GM21723 (cell line): ENCODE data around the gene ARFGEF2.
"Not testable (repeated sequence)": the region's sequence is repeated elsewhere in the genome, so short reads cannot be mapped to it uniquely, and the experiment has no call there.

Experiments
- ATAC-seq: cut with Tn5 transposase; IDR thresholded peaks from one replicate; pipeline ENCODE4 v1.9.1; 2021; ENCODE audit warnings: mild to moderate bottlenecking, moderate library complexity; ENCODE audit not compliant: unreplicated experiment

Gene ARFGEF2

DNA sequence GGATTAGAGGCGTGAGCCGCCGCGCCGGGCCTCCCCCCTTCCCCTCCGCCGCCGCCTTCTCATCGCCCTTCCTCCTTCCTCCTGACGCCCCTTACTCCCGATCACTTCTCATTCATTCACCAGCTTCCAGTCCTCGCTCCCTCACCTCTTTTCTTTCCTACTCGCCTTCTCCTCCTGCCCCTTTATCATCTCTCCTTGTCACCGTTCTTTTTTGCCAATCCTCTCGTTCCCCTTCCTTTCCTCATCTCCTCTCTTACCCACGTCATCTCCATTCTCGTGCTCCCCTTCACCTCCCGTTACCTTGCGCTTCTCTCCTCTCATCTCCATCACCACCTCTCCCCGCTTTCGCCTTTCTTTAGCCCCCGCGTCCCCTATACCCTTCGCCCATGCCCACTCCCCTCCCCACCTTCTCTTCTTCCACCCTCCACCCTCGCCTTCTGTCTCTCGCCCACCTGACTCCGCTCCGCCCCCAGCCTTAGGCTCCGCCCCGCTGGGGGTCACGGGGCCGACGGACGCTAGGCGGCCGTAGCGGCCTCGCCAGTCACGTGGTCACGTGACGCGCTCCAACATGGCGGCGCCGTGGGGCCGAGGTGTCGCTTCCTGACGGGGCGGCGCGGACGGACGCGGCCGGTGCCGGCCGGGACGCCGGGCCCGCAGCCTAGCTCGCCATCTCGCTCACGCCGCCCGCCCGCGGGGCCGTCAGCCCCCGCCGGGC, at the start of gene ARFGEF2:
Gene ARFGEF2 (plus strand): TSS at position 544 of the 715 bp plus-strand sequence. CDS start 179 bp downstream, outside the sequence.
- ATAC-seq: peak; percentile 71

GRCh38 chr20:48875233-48875913, 46.1 kb upstream of the ARFGEF2 start:
- ATAC-seq: no peak

DNA sequence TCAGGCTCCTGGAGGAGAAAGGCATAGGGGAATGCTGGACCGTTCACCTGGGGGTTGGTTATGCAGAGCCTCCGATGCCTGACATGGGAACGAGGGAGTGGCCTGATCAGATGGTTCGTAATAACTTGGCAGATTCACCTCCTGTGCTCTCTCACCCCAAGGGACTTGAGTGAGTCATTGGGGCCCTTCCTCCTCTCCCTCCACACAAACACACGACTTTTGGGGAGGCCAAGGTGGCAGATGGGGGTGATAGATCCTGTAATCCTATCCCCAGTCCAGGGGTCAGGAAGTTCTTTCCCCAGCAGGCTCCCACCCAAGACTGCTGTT, 45.6 kb upstream of the ARFGEF2 start:
- no peak for ATAC-seq

- ATAC-seq: no peak
These were observed 44.2 kb upstream of the ARFGEF2 start for GRCh38 chr20:48877304-48877703.

DNA sequence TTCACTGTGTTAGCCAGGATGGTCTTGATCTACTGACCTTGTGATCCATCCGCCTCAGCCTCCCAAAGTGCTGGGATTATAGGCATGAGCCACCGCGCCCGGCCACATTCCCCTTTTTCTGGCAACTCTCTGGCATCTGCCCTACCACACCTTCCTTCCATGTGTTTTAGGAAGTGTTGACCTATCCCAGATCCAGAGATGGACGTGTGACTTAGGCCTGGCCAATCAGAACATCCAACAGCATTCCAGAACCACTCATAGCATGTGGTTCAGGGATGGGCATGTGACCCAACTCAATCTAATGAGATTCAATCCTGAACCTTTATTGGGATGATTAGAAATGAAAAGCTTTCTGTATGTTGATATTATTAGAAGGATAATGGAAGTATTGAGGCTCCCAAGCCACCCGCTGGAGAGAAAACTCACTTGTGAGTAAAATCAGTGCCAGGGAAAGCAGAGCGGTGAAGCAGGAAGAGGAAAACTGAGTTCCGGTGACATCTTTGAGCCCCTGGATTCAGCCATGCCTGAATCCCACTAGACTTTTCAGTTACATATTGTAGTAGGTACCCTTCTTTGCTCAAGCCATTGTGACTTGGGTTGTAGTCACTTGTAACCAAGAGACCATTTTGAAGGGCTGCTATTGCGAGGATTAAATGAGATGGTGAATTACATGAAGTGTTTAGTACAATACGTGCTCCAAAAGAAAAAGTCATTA, 42.8 kb upstream of the ARFGEF2 start:
- no peak for ATAC-seq

DNA sequence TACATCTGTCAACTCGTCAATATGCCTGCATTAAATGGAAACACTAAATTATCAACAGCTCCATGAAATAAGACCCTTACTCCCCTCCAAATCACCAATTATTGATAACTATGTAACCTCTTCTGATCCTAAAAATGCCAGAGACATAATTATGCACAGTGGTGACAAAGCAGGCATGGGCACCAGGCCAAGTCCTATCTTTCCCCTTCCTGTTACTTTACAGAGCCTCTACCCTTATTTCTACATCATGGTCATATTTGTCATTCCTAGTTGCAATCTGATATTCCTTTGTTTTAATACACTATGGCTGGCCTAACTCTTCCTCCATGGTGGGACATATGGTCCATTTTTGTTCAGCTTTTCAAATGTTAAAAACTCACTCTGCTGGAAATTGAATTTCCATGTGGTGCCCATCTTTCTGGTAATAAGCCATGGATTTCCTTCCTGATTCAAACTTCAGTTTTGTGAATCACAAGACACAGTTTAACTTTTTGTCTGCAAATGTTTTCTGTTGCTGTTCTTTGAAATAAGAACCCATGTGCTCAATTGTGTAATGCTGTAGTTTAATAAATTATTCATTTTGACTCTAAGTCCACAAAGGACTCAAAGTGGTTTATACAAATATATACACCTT, 41.8 kb upstream of the ARFGEF2 start:
- ATAC-seq: no peak

DNA sequence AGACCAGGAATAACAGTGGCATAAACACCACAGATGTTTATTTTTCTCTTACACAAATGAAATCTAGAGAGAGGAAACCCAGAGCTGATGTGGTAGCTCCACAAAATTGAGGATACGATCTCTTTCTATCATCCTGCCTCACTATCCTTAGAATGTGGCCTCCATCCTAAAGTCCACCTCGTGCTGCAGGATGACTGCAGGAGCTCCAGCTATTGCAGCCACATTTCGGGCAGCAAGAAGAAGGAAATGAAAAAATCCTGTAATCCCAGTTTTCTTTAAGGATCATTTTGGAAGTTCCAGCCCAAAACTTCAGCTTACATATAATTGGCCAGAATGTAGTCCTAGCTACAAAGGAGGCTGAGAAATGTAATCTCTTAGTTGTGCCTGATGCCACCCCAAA, 41.2 kb upstream of the ARFGEF2 start:
- ATAC-seq: no peak

DNA sequence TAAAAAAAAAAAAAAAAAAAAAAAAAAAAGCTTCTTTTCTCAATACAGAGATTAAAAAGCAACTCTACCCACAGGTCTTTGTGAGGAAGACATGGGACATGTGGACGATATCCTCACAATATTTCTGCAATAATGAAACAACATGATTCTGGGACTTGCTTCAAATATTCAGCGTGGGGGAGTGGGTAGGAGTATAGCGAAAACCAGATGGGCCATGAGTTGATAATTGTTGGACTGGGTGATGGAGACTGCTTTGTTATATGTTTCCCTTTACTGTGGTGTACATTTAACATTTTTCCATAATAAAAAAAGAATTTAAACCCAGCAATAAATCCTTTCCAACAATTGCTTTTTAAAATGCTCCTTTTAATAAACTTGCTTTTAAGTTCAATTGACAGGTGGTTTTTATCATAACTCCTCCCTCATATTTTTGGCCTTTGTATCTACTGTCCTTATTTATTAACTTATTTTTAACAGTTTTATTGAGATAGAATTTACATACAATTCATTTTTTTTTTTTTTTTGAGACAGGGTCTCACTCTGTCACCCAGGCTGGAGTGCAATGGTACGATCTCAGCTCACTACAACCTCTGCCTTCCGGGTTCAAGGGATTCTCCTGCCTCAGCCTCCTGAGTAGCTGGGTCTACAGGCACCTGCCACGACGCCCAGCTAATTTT, 40.4 kb upstream of the ARFGEF2 start:
- no peak for ATAC-seq

GRCh38 chr20:48885237-48885636, 36.3 kb upstream of the ARFGEF2 start:
- no peak for ATAC-seq

- no peak for ATAC-seq
These were observed 35.3 kb upstream of the ARFGEF2 start for GRCh38 chr20:48886194-48886593.

- ATAC-seq: no peak
These were observed 34.7 kb upstream of the ARFGEF2 start for GRCh38 chr20:48886811-48887210.

DNA sequence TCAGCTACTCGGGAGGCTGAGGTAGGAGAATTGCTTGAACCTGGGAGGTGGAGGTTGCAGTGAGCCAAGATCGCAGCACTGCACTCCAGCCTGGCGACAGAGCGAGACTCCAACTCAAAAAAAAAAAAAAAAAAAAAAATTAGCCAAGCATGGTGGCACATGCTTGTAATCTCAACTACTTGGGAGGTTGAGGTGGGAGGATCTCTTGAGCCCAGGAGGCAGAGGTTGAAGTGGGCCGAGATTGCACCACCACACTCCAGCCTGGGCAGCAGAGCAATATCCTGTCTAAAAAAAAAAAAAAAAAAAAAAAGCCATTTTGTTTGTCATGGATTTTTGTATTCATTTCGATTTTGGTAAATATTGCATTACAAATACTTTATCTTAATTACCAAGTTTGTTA, 33.0 kb upstream of the ARFGEF2 start:
- ATAC-seq: not testable (repeated sequence)

GRCh38 chr20:48889140-48889790, 32.2 kb upstream of the ARFGEF2 start:
- ATAC-seq: no peak

- ATAC-seq: no peak
These were observed 30.1 kb upstream of the ARFGEF2 start for GRCh38 chr20:48891235-48892048.

DNA sequence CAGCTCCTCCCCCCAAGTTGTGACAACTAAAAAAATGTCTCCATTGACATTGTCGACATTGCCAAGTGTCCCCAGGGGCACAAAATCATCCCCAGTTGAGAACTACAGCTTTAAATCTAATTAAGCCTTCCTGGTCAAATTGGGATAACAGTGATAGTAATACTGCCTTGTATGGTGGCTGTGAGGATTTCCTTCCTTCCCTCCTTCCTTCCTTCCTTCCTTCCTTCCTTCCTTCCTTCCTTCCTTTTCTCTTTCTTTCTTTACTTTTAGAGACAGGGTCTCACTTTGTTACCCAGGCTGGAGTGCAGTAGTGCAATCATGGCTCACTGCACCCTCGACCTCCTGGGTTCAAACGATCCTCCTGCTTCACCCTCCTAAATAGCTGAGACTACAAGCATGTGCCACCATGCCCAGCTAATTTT, 29.5 kb upstream of the ARFGEF2 start:
- no peak for ATAC-seq

DNA sequence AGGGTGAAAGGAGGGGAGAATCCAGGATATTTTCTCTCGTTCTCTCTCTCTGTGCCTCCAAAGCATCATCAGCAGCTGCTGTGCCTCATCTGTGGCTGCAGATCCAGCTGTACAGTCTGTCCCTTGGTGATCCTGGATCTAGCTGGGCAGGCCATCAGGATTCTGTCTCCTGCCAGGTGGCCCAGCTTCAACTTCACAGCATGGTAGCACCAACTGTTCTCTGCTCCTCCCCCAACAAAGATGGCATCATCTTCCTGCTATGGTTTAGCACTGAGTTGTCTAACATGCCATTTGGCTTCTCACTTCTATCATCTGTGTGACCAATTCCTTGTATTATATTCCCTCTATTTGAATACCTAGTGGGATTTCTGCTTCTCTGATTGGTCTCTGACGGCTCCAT, 28.6 kb upstream of the ARFGEF2 start:
- ATAC-seq: no peak

GRCh38 chr20:48893374-48893773, 28.1 kb upstream of the ARFGEF2 start:
- no peak for ATAC-seq

DNA sequence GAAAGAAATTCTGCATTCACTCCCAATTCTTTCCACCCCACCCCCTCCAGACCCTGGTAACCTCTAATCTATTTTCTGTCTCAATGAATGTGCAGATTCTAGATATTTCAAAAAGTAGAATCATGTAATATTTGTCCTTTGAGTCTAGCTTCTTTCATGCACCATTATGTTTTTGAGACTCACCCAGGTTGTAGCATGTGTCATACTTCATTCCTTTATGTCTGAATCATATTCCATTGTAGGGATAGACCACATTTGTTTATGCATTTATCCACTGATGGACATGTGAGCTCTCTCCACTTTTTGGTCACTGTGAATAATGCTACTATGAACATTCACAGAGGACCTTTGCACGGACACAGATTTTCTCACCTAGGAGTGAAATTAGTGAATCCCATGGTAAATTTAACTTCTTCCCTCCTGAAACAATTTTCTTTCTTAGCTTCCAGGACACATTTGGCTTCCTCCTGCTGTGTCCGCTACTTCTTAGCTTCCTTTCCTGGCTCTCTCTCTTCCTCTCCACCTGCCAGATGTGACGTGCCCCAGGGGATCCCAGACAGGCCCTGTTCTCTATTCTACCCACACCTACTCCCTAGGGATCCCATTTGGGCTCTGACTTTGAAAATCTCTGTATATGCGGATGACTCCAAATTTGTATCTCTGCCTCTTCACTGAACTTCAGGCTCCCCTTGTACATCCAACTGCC, 24.1 kb upstream of the ARFGEF2 start:
- ATAC-seq: no peak

DNA sequence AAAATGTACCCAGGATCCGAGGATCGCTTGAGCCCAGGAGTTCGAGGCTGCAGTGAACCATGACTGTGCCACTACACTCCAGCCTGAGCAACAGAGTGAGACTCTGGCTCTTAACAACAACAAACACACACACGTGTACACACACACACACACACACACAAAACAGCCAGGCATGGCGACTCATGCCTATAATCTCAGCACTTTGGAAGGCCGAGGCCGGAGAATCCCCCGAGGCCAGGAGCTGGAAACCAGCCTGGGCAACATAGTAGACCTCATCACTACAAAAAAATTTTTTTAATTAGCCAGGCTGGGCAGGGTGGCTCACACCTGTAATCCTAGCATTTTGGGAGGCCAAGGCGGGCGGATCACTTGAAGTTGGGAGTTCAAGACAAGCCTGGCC, 23.3 kb upstream of the ARFGEF2 start:
- no peak for ATAC-seq
